ENCODE data around the gene FOXA2. TPM values are rescaled to one million over a fixed set of nuclear protein-coding genes. Genes with fewer than 3 reads are reported as not detected.

The FOXA2 gene
- total and polyA plus RNA-seq, 2 of the 13 experiments (the other 11 are each of a cell fraction or from before 2014, with no cell fraction given) = 8.8 to 12.2 TPM

DNA sequence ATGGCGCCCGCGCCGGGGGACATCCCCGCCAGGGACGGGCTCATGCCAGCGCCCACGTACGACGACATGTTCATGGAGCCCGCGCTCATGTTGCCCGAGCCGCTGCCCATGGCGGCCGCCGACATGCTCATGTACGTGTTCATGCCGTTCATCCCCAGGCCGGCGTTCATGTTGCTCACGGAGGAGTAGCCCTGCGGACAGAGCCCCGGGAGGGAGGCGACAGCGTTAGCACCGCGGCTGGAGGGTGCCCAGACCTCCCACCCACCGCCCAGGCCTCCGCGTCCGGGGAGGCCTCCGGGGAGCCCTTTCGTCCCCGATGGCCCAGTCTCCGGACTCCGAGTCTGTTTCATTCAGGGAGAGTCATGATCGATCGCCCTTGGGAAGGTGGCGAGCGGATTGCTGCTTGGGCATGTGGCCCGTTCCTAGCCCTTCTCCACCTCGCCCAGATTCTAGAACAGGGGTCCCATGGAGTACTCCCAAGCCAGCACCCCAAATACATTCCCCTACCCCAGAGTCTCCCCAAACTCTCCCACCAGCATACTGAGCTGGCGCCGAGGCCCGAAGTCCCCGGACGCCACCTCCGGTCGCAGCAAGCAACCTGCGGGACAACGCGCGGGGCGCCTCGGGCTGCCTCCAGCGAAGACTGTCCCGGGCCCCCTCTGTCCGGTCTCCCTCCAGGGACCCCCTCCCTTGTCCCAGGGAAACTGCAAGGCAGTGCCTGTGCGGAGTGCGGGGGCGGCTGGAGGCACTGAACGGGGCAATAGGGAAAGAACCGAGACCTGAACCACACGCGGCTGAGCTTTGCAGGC, 1.2 kb downstream of the FOXA2 start (continued):
- TF ChIP-seq ZNF407 (CRISPR knock-in tag; IDR thresholded peaks at IDR 0.05; ENCODE audit: not compliant biosample characterization) = peak; percentile 62
- peak; percentile 59; the same call in 1 of the 2 replicates for TF ChIP-seq ZNF430 (CRISPR knock-in tag; IDR thresholded peaks at IDR 0.05)
- TF ChIP-seq, protein P1, sequence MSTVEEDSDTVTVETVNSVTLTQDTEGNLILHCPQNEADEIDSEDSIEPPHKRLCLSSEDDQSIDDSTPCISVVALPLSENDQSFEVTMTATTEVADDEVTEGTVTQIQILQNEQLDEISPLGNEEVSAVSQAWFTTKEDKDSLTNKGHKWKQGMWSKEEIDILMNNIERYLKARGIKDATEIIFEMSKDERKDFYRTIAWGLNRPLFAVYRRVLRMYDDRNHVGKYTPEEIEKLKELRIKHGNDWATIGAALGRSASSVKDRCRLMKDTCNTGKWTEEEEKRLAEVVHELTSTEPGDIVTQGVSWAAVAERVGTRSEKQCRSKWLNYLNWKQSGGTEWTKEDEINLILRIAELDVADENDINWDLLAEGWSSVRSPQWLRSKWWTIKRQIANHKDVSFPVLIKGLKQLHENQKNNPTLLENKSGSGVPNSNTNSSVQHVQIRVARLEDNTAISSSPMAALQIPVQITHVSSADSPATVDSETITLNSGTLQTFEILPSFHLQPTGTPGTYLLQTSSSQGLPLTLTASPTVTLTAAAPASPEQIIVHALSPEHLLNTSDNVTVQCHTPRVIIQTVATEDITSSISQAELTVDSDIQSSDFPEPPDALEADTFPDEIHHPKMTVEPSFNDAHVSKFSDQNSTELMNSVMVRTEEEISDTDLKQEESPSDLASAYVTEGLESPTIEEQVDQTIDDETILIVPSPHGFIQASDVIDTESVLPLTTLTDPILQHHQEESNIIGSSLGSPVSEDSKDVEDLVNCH (CRISPR knock-in tag; IDR thresholded peaks at IDR 0.05) = no peak
- no peak for TF ChIP-seq ZMAT5 (CRISPR knock-in tag; IDR thresholded peaks at IDR 0.05; ENCODE audit: borderline replicate concordance, low read depth)
- TF ChIP-seq ZFP36L1 (CRISPR knock-in tag; IDR thresholded peaks at IDR 0.05) = no peak
- TF ChIP-seq, protein P2, sequence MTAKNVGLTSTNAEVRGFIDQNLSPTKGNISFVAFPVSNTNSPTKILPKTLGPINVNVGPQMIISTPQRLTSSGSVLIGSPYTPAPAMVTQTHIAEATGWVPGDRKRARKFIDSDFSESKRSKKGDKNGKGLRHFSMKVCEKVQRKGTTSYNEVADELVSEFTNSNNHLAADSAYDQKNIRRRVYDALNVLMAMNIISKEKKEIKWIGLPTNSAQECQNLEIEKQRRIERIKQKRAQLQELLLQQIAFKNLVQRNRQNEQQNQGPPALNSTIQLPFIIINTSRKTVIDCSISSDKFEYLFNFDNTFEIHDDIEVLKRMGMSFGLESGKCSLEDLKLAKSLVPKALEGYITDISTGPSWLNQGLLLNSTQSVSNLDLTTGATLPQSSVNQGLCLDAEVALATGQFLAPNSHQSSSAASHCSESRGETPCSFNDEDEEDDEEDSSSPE (CRISPR knock-in tag; IDR thresholded peaks at IDR 0.05) = no peak
- no peak for TF ChIP-seq HNRNPH1 (optimal IDR thresholded peaks at IDR 0.05; ENCODE audit: low read depth, low read length)
- no peak for TF ChIP-seq ZFP36L2 (CRISPR knock-in tag; IDR thresholded peaks at IDR 0.05)
- no peak; the same call in 1 of the 2 replicates for TF ChIP-seq ZNF616 (CRISPR knock-in tag; IDR thresholded peaks at IDR 0.05; ENCODE audit: low read depth)
- 0 out of 2 replicates have a peak, but pooled peaks have one; percentile 34 for TF ChIP-seq ZNF431 (CRISPR knock-in tag; IDR thresholded peaks at IDR 0.05; ENCODE audit: borderline replicate concordance, low read depth)
- TF ChIP-seq LCORL (IDR thresholded peaks at IDR 0.05) = no peak
- TF ChIP-seq LCORL (CRISPR knock-in tag; IDR thresholded peaks at IDR 0.05) = peak; percentile 49; the same call in 1 of the 2 replicates
- 0 out of 2 replicates have a peak, but pooled peaks have one; percentile 51 for TF ChIP-seq RBAK (CRISPR knock-in tag; IDR thresholded peaks at IDR 0.05)
- no peak for TF ChIP-seq ZNF674 (CRISPR knock-in tag; IDR thresholded peaks at IDR 0.05; ENCODE audit: low read depth)
- peak; percentile 96 for TF ChIP-seq ZNF781 (CRISPR knock-in tag; IDR thresholded peaks at IDR 0.05; ENCODE audit: borderline replicate concordance, not compliant biosample characterization)
- 0 out of 2 replicates have a peak, but pooled peaks have one; percentile 31 for TF ChIP-seq ADNP (CRISPR knock-in tag; IDR thresholded peaks at IDR 0.05)
